ENCODE results near the gene L1CAM.

- no peak for TF ChIP-seq SUZ12 (IDR thresholded peaks at IDR 0.05; ENCODE audit: extremely low read depth, insufficient read depth, insufficient read length)
- TF ChIP-seq ZNF274 (IDR thresholded peaks at IDR 0.05; ENCODE audit: low read depth, low read length), result no peak
Measured at GRCh38 chrX:153857348-153857903, 28.5 kb downstream of the L1CAM start.
